Neural crest cell (in vitro differentiated cells): Measurements from ENCODE around the gene POU4F1. TPM values are rescaled to one million over a fixed set of nuclear protein-coding genes. Genes with fewer than 3 reads are reported as not detected.

Experiments used
- DNase-seq: peaks from one replicate; pipeline ENCODE4 v3.0.0; 2021; ENCODE audit warnings: low read depth, mixed read lengths, low spot score
- H3K27ac Mint-ChIP-seq: one replicate; pipeline ENCODE4 v1.8.0; 2021; ENCODE audit warnings: mild to moderate bottlenecking, mixed read lengths; ENCODE audit not compliant: unreplicated experiment
- H3K27me3 Mint-ChIP-seq: 2 replicates; pipeline ENCODE4 v1.8.0; 2021; ENCODE audit warnings: low read depth, mild to moderate bottlenecking, mixed read lengths
- H3K36me3 Mint-ChIP-seq: 2 replicates; pipeline ENCODE4 v1.8.0; 2021; ENCODE audit warnings: low read depth, mild to moderate bottlenecking, mixed read lengths
- H3K4me1 Mint-ChIP-seq: 2 replicates; pipeline ENCODE4 v1.8.0; 2021; ENCODE audit warnings: mixed read lengths
- H3K4me3 Mint-ChIP-seq: one replicate; pipeline ENCODE4 v1.8.0; 2021; ENCODE audit warnings: mild to moderate bottlenecking, mixed read lengths
- H3K9me3 Mint-ChIP-seq: 2 replicates; pipeline ENCODE4 v1.8.0; 2021; ENCODE audit warnings: mixed read lengths
- CTCF ChIP-seq: fragments of 200-600 bp; sonication (generic); conservative IDR thresholded peaks from 2 replicates; pipeline ENCODE4 v1.5.0; 2021; ENCODE audit warnings: antibody characterized with exemption, mild to moderate bottlenecking
- total RNA-seq: library from RNA; stranded (reverse); gene quantifications from 2 replicates; pipeline ENCODE4 v1.2.1, GENCODE V29; 2021

POU4F1 gene
- total RNA-seq, 1 donor from 2014 or later, result 0.19 TPM

- no peak overlapping the region for H3K27ac Mint-ChIP-seq
- no peak for TF ChIP-seq CTCF
- H3K27me3 Mint-ChIP-seq, result peaks cover 96% of the 10 kb centered on the region
- no peak for DNase-seq
- peak overlapping the region; percentile 76 for H3K4me3 Mint-ChIP-seq
- no peaks in the 10 kb centered on the region for H3K9me3 Mint-ChIP-seq
- H3K36me3 Mint-ChIP-seq, result peaks cover 6% of the 10 kb centered on the region
- peaks cover 19% of the 10 kb centered on the region for H3K4me1 Mint-ChIP-seq
Observed at GRCh38 chr13:78601124-78601873, 2.1 kb downstream of the POU4F1 start.

- no peak for DNase-seq
- no peak for TF ChIP-seq CTCF
- H3K4me3 Mint-ChIP-seq, result peak overlapping the region; percentile 76
- peaks cover 96% of the 10 kb centered on the region for H3K27me3 Mint-ChIP-seq
- H3K4me1 Mint-ChIP-seq, result peaks cover 19% of the 10 kb centered on the region
- H3K36me3 Mint-ChIP-seq, result peaks cover 6% of the 10 kb centered on the region
- no peaks in the 10 kb centered on the region for H3K9me3 Mint-ChIP-seq
- no peak overlapping the region for H3K27ac Mint-ChIP-seq
Observed at GRCh38 chr13:78600280-78600883, 3.0 kb downstream of the POU4F1 start.

GRCh38 chr13:78599645-78600279 lies 3.6 kb downstream of the POU4F1 start:
- Mint-ChIP-seq H3K27me3 (peaks cover 96% of the 10 kb centered on the region), H3K4me3 (peak overlapping the region; percentile 76), H3K9me3 (no peaks in the 10 kb centered on the region), H3K4me1 (peaks cover 19% of the 10 kb centered on the region), H3K27ac (no peak overlapping the region), H3K36me3 (peaks cover 6% of the 10 kb centered on the region)
- TF ChIP-seq CTCF, result no peak
- no peak for DNase-seq

- TF ChIP-seq CTCF, result no peak
- no peaks in the 10 kb centered on the region for H3K9me3 Mint-ChIP-seq
- no peak for DNase-seq
- peak overlapping the region; percentile 25 for H3K4me3 Mint-ChIP-seq
- H3K27me3 Mint-ChIP-seq, result peaks cover 96% of the 10 kb centered on the region
- H3K4me1 Mint-ChIP-seq, result peaks cover 22% of the 10 kb centered on the region
- H3K27ac Mint-ChIP-seq, result no peak overlapping the region
- H3K36me3 Mint-ChIP-seq, result peaks cover 6% of the 10 kb centered on the region
Observed at GRCh38 chr13:78598966-78599644, 4.2 kb downstream of the POU4F1 start.

- no peak for TF ChIP-seq CTCF
- H3K4me1 Mint-ChIP-seq, result peaks cover 16% of the 10 kb centered on the region
- peaks cover 6% of the 10 kb centered on the region for H3K36me3 Mint-ChIP-seq
- H3K27me3 Mint-ChIP-seq, result peaks cover 96% of the 10 kb centered on the region
- H3K9me3 Mint-ChIP-seq, result no peaks in the 10 kb centered on the region
- H3K27ac Mint-ChIP-seq, result no peak overlapping the region
- DNase-seq, result no peak
- H3K4me3 Mint-ChIP-seq, result no peak overlapping the region
Observed at GRCh38 chr13:78598116-78598781, 5.1 kb downstream of the POU4F1 start.
